ENCODE results near the gene PIP4K2A. TPM values are rescaled to one million over a fixed set of nuclear protein-coding genes. Genes with fewer than 3 reads are reported as not detected.

The PIP4K2A gene
- total and polyA plus RNA-seq, 2 of the 8 experiments (the other 6 are each of a cell fraction or from before 2014, with no cell fraction given), result 19.0 to 60.9 TPM

- TF ChIP-seq CHD7 (IDR thresholded peaks at IDR 0.05; ENCODE audit: insufficient replicate concordance, low read length) (no peak), EZH2 (IDR thresholded peaks at IDR 0.05; ENCODE audit: low read depth, low read length, severe bottlenecking) (no peak), CTCF (IDR thresholded peaks at IDR 0.05; ENCODE audit: control extremely low read depth in 1 of 3, insufficient read depth in 1 of 3, low read depth in 1 of 3, low read length in 3 of 3) (no peak), EGR1 (IDR thresholded peaks at IDR 0.05; ENCODE audit: borderline replicate concordance, low read depth, low read length) (no peak), JUN (IDR thresholded peaks at IDR 0.05; ENCODE audit: low read depth, low read length) (no peak), GABPA (IDR thresholded peaks at IDR 0.05; ENCODE audit: borderline replicate concordance, insufficient read depth, low read length) (no peak), BACH1 (IDR thresholded peaks at IDR 0.05; ENCODE audit: low read length) (no peak), SUZ12 (IDR thresholded peaks at IDR 0.05; ENCODE audit: low read length) (no peak)
These were observed 94.1 kb downstream of the PIP4K2A start (continued) for GRCh38 chr10:22620140-22620857.

Measured in H1 (cell line).